Endothelial cell of umbilical vein (primary cell): ENCODE results near the gene MAPK11. TPM values are rescaled to one million over a fixed set of nuclear protein-coding genes. Genes with fewer than 3 reads are reported as not detected.

Source experiments
- BruUV-seq: library from RNA; stranded (reverse); fragments of 400-500 nt; replicated peaks from 2 replicates; lab custom pipeline; 2021; lab: Mats Ljungman, UMichigan
- CTCF ChIA-PET: fragments of 300-600, 350-600 bp; sonication (Branson Sonifier 250); formaldehyde crosslinking; loops from one replicate; lab custom pipeline; 2021; ENCODE audit warnings: antibody characterized with exemption, inconsistent platforms; lab: Charles Lee
- POLR2A ChIA-PET: fragments of 300-600, 350-600 bp; sonication (Branson Sonifier 250); formaldehyde crosslinking; loops from one replicate; lab custom pipeline; 2021; ENCODE audit warnings: antibody characterized with exemption, inconsistent platforms; lab: Charles Lee
- DNase-seq: peaks from one replicate; pipeline ENCODE4 v3.0.0-alpha.2; 2011; ENCODE audit warnings: low read depth, low spot score
- FAIRE-seq: peaks from 2 replicates; lab custom pipeline; 2011; peaks lifted over from hg19 to GRCh38; lab: Jason Lieb, UNC
- H2AFZ ChIP-seq: 2 replicates; pipeline ENCODE4 v1.6.0; 2012; ENCODE audit warnings: low read depth, low read length, control low read depth, inconsistent platforms
- H3K27ac ChIP-seq: 2 replicates; pipeline ENCODE4 v1.5.1; 2011; ENCODE audit warnings: low read depth, mild to moderate bottlenecking, control low read depth, low read length, moderate library complexity; ENCODE audit not compliant: insufficient read depth
- H3K27me3 ChIP-seq, 2 experiments: 2 replicates each; pipeline versions ENCODE4 v1.6.0 to v1.6.1; 2011; ENCODE audit warnings: low read length in 2 of 2, mixed read lengths in 1 of 2; ENCODE audit not compliant: control insufficient read depth in 2 of 2, insufficient read depth in 2 of 2
- H3K36me3 ChIP-seq, 2 experiments: 2 replicates in 1 of 2; 3 replicates in 1 of 2; pipeline ENCODE4 v1.5.1; 2011; ENCODE audit warnings: low read length in 2 of 2, mild to moderate bottlenecking in 1 of 2, moderate library complexity in 1 of 2; ENCODE audit not compliant: control insufficient read depth in 2 of 2, insufficient read depth in 2 of 2; ENCODE audit errors: extremely low read depth in 1 of 2
- H3K4me1 ChIP-seq: 3 replicates; pipeline ENCODE4 v1.5.1; 2011; ENCODE audit warnings: mild to moderate bottlenecking, low read length; ENCODE audit not compliant: control insufficient read depth, insufficient read depth; ENCODE audit errors: extremely low read depth
- H3K4me2 ChIP-seq: 2 replicates; pipeline ENCODE4 v1.6.1; 2011; ENCODE audit warnings: low read length, control low read depth, mixed read lengths; ENCODE audit not compliant: insufficient read depth
- H3K4me3 ChIP-seq, 3 experiments: fragments of 200-600 bp in 1 of 3; sonication (generic), shearing (Covaris generic) in 1 of 3; replicated peaks in 1 of 3; 2 replicates each; pipeline ENCODE4 v1.5.1; 2011 to 2016; ENCODE audit warnings: control low read depth in 3 of 3, low read length in 3 of 3, mild to moderate bottlenecking in 2 of 3, inconsistent platforms in 1 of 3, low read depth in 1 of 3, moderate library complexity in 1 of 3; ENCODE audit not compliant: insufficient read depth in 1 of 3
- H3K79me2 ChIP-seq: 2 replicates; pipeline ENCODE4 v1.6.0; 2012; ENCODE audit warnings: low read length, inconsistent platforms; ENCODE audit not compliant: control insufficient read depth, insufficient read depth
- H3K9ac ChIP-seq: replicated peaks from 2 replicates; pipeline ENCODE3; 2011; ENCODE audit warnings: low read length, control low read depth; ENCODE audit not compliant: insufficient read depth; ENCODE audit errors: extremely low read depth
- H3K9me1 ChIP-seq: replicated peaks from 3 replicates; pipeline ENCODE4 v1.6.0; 2011; ENCODE audit warnings: mild to moderate bottlenecking, low read length; ENCODE audit not compliant: control insufficient read depth, insufficient read depth; ENCODE audit errors: extremely low read depth
- H3K9me3 ChIP-seq: replicated peaks from 2 replicates; pipeline ENCODE4 v1.5.1; 2012; ENCODE audit warnings: low read length, inconsistent platforms; ENCODE audit not compliant: control insufficient read depth, insufficient read depth
- H4K20me1 ChIP-seq: replicated peaks from 2 replicates; pipeline ENCODE3; 2011; ENCODE audit warnings: mild to moderate bottlenecking, low read length; ENCODE audit not compliant: control insufficient read depth, insufficient read depth; ENCODE audit errors: extremely low read depth
- EZH2 ChIP-seq: IDR thresholded peaks from 2 replicates; pipeline ENCODE4 v1.6.1; 2012; ENCODE audit warnings: borderline replicate concordance, low read depth, mild to moderate bottlenecking, moderate library complexity, low read length, inconsistent platforms; ENCODE audit not compliant: severe bottlenecking
- FOS ChIP-seq: IDR thresholded peaks from 2 replicates; pipeline ENCODE4 v1.6.1; 2011; ENCODE audit warnings: mild to moderate bottlenecking, low read length, moderate library complexity, borderline replicate concordance; ENCODE audit not compliant: insufficient read depth
- GATA2 ChIP-seq: IDR thresholded peaks from 2 replicates; pipeline ENCODE4 v1.7.0; 2011; ENCODE audit warnings: low read depth, mild to moderate bottlenecking, moderate library complexity, mixed read lengths, low read length; ENCODE audit not compliant: insufficient read length, insufficient read depth
- JUN ChIP-seq: IDR thresholded peaks from 2 replicates; pipeline ENCODE4 v1.6.1; 2011; ENCODE audit warnings: borderline replicate concordance, low read depth; ENCODE audit not compliant: insufficient read length, insufficient read depth
- MYC ChIP-seq: IDR thresholded peaks from one replicate; pipeline ENCODE4 v1.6.1; 2011; ENCODE audit warnings: mild to moderate bottlenecking, low read depth, low read length
- POLR2AphosphoS5 ChIP-seq: IDR thresholded peaks from 2 replicates; pipeline ENCODE4 v1.6.1; 2012; ENCODE audit warnings: low read depth, mild to moderate bottlenecking, control low read depth, low read length, moderate library complexity; ENCODE audit not compliant: insufficient read depth
- dilution Hi-C: fragments of 300-500 bp; cut with MboI; formaldehyde crosslinking; loops from one replicate; pipeline ENCODE4 v1.15.0; 2019; ENCODE audit warnings: low sequenced_read_pairs; ENCODE audit not compliant: extremely low pct_ligation_motif_present
- intact Hi-C: fragments of 100-400 bp; cut with micrococcal nuclease; formaldehyde crosslinking; loops from one replicate; pipeline ENCODE4 v1.10.0; 2022
- polyA plus RNA-seq, 4 experiments: library from polyadenylated mRNA; depleted of rRNA in 3 of 4; stranded (reverse) in 3 of 4; unstranded in 1 of 4; fragments of >200 nt; gene quantifications; 2 replicates each; pipeline versions ENCODE4 v1.2.1 to v1.2.3, GENCODE V29; 2011 to 2012; ENCODE audit warnings: missing spikeins in 1 of 4
- total RNA-seq: library from RNA; stranded (reverse); gene quantifications from 2 replicates; pipeline ENCODE4 v1.2.3, GENCODE V29; 2021
- TF ChIP-seq, protein P1 (sequence below), 2 donors: IDR thresholded peaks; 1 replicate in 1 of 2; 2 replicates in 1 of 2; pipeline ENCODE4 v1.5.1; 2011; ENCODE audit warnings: low read length in 2 of 2, mild to moderate bottlenecking in 2 of 2, moderate library complexity in 2 of 2, control low read depth in 1 of 2, inconsistent platforms in 1 of 2, low read depth in 1 of 2; ENCODE audit not compliant: insufficient read depth in 1 of 2; ENCODE audit errors: extremely low read depth in 1 of 2

Gene MAPK11
- total and polyA plus RNA-seq, 2 donors (not counting 3 experiments of a cell fraction or from before 2014, with no cell fraction given) = 22.8 to 26.3 TPM

DNA sequence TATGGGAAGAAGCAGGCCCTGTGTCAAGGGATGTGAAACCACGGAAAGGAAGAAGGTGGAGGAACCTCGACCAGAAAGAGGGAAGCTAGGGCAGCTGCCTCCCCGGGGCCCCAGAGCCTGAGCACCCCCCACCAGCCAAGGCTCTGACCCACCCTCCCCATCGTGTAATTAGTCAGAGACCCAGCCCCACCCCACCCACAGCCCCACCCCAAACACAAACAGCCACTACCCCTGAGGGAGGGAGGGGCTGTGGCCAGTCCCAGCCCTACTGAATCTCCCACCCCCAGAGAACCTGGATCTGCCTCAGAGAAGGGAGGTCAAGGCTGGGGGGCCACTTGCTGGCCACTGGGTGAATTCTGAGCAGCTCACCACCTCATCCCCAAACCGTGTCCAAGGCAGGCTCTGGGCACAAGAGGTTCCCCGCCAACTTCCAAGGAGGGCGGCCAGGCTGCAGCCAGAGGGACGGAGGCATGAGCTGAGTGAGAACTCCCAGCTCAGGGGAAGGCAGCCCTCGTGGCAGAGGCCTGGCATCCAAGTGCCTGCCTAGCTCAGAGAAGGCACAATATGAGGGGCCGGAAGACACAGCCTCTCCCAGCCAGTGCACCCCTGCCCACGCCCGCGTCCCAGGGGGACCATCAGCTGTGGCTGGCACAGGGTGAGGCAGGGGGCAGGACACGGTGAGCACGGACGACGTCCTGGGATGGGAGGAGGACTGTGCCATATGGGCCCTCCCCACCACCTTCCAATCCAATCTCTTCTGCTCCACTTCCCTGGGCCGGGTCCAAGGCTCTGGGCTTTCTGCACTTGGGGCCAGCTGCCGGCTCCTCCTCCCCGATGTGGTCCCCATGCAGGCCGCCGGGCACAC is 34.6 kb upstream of the MAPK11 start:
- intact Hi-C loops = loop anchor here (5.0 kb wide), 1 partner anchor 38 kb away; the partner anchor contains the start of gene PPP6R2
- H3K9me1 ChIP-seq = no peaks in the 10 kb centered on the region
- CTCF ChIA-PET = interaction anchor here (1.0 to 3.6 kb wide), 6 partner anchors 11 to 37 kb away, joined by 3 to 26 read pairs (median 10); no protein-coding TSS in a partner anchor
- peaks cover 68% of the 10 kb centered on the region for H3K79me2 ChIP-seq
- FAIRE-seq (no peak), DNase-seq (no peak)
- H4K20me1 ChIP-seq = no peaks in the 10 kb centered on the region
- peak overlapping the region in 1 of 3 experiments; percentile 95 for H3K4me3 ChIP-seq
- no peak overlapping the region for H2AFZ ChIP-seq
- TF ChIP-seq GATA2 = no peak
- no peak for TF ChIP-seq POLR2AphosphoS5
- TF ChIP-seq JUN = no peak
- TF ChIP-seq EZH2 = no peak
- TF ChIP-seq FOS = no peak
- TF ChIP-seq MYC = no peak
- TF ChIP-seq, protein P1, sequence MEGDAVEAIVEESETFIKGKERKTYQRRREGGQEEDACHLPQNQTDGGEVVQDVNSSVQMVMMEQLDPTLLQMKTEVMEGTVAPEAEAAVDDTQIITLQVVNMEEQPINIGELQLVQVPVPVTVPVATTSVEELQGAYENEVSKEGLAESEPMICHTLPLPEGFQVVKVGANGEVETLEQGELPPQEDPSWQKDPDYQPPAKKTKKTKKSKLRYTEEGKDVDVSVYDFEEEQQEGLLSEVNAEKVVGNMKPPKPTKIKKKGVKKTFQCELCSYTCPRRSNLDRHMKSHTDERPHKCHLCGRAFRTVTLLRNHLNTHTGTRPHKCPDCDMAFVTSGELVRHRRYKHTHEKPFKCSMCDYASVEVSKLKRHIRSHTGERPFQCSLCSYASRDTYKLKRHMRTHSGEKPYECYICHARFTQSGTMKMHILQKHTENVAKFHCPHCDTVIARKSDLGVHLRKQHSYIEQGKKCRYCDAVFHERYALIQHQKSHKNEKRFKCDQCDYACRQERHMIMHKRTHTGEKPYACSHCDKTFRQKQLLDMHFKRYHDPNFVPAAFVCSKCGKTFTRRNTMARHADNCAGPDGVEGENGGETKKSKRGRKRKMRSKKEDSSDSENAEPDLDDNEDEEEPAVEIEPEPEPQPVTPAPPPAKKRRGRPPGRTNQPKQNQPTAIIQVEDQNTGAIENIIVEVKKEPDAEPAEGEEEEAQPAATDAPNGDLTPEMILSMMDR (IDR thresholded peaks at IDR 0.05; ENCODE audit: extremely low read depth in 1 of 2, insufficient read depth in 1 of 2, low read depth in 1 of 2, low read length in 2 of 2) = no peak
- dilution Hi-C loops = no loop called here
- H3K4me1 ChIP-seq = peaks cover 33% of the 10 kb centered on the region
- H3K9me3 ChIP-seq = no peaks in the 10 kb centered on the region
- H3K36me3 ChIP-seq = peaks cover 0 to 6% of the 10 kb centered on the region in 2 experiments
- POLR2A ChIA-PET = interaction anchor here (0.9 kb wide), 1 partner anchor 11 kb away, joined by 4 read pairs; no protein-coding TSS in a partner anchor
- BruUV-seq = no TSS peak
- no peak overlapping the region for H3K4me2 ChIP-seq
- H3K9ac ChIP-seq = no peak overlapping the region
- peak overlapping the region; percentile 79 for H3K27ac ChIP-seq
- H3K27me3 ChIP-seq = no peaks in the 10 kb centered on the region
